ENCODE data around the gene CFAP126. TPM values are rescaled to one million over a fixed set of nuclear protein-coding genes. Genes with fewer than 3 reads are reported as not detected.

CFAP126 gene
- polyA plus RNA-seq, 1 donor from 2014 or later: not detected

DNA sequence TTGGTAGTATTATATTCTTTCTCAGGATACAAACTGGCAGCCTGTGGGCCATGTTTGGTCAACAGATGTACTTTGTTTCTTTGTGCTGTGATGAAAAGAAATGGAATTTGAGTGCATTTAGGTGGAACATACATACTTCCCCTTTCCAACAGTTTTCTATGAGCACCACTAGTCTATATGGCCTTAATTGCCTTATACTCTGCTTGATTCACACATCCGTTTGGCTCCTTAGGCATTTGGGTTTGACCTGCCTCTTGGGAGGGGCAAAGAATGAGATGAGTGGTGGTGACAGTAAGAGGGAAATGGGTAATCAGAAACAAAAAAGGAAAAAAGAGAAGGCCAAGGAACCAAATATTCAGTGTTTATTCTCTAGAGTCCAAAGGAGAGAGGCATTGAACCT, 17.0 kb downstream of the CFAP126 start:
- Histone ChIP-seq H3K4me2 (ENCODE audit: low read length) (no peak overlapping the region), H3F3A (ENCODE audit: insufficient read depth, low read length, poor library complexity, severe bottlenecking) (no peaks in the 10 kb centered on the region), H3K27ac (ENCODE audit: low read length) (no peak overlapping the region), H3K9ac (ENCODE audit: low read length) (no peak overlapping the region), H3K27me3 (ENCODE audit: insufficient read depth, low read depth, low read length) (no peaks in the 10 kb centered on the region), H3K4me3 (ENCODE audit: low read length) (no peak overlapping the region), H3K36me3 (ENCODE audit: insufficient read depth, low read length) (no peaks in the 10 kb centered on the region), H3K9me3 (ENCODE audit: low read length) (no peaks in the 10 kb centered on the region), H4K20me1 (ENCODE audit: insufficient read depth) (no peaks in the 10 kb centered on the region), H3K79me2 (replicated peaks; ENCODE audit: insufficient read depth, low read length) (no peaks in the 10 kb centered on the region), H3K9me2 (ENCODE audit: insufficient read depth, low read length) (no peaks in the 10 kb centered on the region), H2AFZ (ENCODE audit: low read depth, low read length) (no peak overlapping the region)
- no peak for TF ChIP-seq EP300 (conservative IDR thresholded peaks at IDR 0.05; ENCODE audit: poor library complexity, severe bottlenecking)
- TF ChIP-seq SMC3 (conservative IDR thresholded peaks at IDR 0.05; ENCODE audit: poor library complexity): no peak
- TF ChIP-seq, protein P1, sequence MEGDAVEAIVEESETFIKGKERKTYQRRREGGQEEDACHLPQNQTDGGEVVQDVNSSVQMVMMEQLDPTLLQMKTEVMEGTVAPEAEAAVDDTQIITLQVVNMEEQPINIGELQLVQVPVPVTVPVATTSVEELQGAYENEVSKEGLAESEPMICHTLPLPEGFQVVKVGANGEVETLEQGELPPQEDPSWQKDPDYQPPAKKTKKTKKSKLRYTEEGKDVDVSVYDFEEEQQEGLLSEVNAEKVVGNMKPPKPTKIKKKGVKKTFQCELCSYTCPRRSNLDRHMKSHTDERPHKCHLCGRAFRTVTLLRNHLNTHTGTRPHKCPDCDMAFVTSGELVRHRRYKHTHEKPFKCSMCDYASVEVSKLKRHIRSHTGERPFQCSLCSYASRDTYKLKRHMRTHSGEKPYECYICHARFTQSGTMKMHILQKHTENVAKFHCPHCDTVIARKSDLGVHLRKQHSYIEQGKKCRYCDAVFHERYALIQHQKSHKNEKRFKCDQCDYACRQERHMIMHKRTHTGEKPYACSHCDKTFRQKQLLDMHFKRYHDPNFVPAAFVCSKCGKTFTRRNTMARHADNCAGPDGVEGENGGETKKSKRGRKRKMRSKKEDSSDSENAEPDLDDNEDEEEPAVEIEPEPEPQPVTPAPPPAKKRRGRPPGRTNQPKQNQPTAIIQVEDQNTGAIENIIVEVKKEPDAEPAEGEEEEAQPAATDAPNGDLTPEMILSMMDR (IDR thresholded peaks at IDR 0.05; ENCODE audit: poor library complexity, severe bottlenecking): no peak
- no peak for TF ChIP-seq POLR2AphosphoS5 (IDR thresholded peaks at IDR 0.05)
- no peak for TF ChIP-seq TAF1 (IDR thresholded peaks at IDR 0.05; ENCODE audit: low read depth)
- no peak for TF ChIP-seq EZH2 (IDR thresholded peaks at IDR 0.05; ENCODE audit: borderline replicate concordance, insufficient read depth, low read length, poor library complexity, severe bottlenecking)
- TF ChIP-seq, protein P2, sequence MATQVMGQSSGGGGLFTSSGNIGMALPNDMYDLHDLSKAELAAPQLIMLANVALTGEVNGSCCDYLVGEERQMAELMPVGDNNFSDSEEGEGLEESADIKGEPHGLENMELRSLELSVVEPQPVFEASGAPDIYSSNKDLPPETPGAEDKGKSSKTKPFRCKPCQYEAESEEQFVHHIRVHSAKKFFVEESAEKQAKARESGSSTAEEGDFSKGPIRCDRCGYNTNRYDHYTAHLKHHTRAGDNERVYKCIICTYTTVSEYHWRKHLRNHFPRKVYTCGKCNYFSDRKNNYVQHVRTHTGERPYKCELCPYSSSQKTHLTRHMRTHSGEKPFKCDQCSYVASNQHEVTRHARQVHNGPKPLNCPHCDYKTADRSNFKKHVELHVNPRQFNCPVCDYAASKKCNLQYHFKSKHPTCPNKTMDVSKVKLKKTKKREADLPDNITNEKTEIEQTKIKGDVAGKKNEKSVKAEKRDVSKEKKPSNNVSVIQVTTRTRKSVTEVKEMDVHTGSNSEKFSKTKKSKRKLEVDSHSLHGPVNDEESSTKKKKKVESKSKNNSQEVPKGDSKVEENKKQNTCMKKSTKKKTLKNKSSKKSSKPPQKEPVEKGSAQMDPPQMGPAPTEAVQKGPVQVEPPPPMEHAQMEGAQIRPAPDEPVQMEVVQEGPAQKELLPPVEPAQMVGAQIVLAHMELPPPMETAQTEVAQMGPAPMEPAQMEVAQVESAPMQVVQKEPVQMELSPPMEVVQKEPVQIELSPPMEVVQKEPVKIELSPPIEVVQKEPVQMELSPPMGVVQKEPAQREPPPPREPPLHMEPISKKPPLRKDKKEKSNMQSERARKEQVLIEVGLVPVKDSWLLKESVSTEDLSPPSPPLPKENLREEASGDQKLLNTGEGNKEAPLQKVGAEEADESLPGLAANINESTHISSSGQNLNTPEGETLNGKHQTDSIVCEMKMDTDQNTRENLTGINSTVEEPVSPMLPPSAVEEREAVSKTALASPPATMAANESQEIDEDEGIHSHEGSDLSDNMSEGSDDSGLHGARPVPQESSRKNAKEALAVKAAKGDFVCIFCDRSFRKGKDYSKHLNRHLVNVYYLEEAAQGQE (IDR thresholded peaks at IDR 0.05; ENCODE audit: borderline replicate concordance): no peak
- no peak for TF ChIP-seq MXI1 (conservative IDR thresholded peaks at IDR 0.05; ENCODE audit: poor library complexity, severe bottlenecking)
- no peak for TF ChIP-seq RAD21 (conservative IDR thresholded peaks at IDR 0.05)

DNA sequence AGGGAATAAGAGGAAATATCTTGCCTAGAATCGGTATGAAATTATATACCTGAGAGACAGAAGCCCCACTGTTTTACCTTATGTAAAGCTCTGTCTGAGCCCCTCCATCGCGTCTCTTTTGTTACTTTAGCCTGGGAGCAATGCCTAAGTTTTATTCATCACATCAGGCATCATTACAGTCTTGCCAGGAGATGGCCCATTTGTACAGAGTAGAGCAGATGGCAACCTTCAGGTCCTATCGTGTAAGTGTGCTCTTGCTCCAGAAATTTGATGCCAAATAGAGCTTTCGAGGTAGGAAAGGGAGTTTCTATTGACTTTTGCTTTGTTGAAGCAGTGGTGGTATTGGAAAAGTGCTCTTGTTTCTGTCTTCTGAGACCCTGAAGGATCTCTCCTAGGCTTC, 24.9 kb downstream of the CFAP126 start:
- no peaks in the 10 kb centered on the region for H4K20me1 ChIP-seq (ENCODE audit: insufficient read depth)
- H3K36me3 ChIP-seq (ENCODE audit: insufficient read depth, low read length): no peaks in the 10 kb centered on the region
- H3K27me3 ChIP-seq (ENCODE audit: insufficient read depth, low read depth, low read length): no peaks in the 10 kb centered on the region
- no peaks in the 10 kb centered on the region for H3K79me2 ChIP-seq (replicated peaks; ENCODE audit: insufficient read depth, low read length)
- H3K9me3 ChIP-seq (ENCODE audit: low read length): no peaks in the 10 kb centered on the region
- H3K9ac ChIP-seq (ENCODE audit: low read length): no peak overlapping the region
- no peak for TF ChIP-seq TAF1 (IDR thresholded peaks at IDR 0.05; ENCODE audit: low read depth)
- TF ChIP-seq MXI1 (conservative IDR thresholded peaks at IDR 0.05; ENCODE audit: poor library complexity, severe bottlenecking): no peak
- TF ChIP-seq, protein P2 (IDR thresholded peaks at IDR 0.05; ENCODE audit: borderline replicate concordance): no peak
- no peak for TF ChIP-seq EP300 (conservative IDR thresholded peaks at IDR 0.05; ENCODE audit: poor library complexity, severe bottlenecking)
- no peak for TF ChIP-seq POLR2AphosphoS5 (IDR thresholded peaks at IDR 0.05)
- TF ChIP-seq RAD21 (conservative IDR thresholded peaks at IDR 0.05): no peak
- TF ChIP-seq SMC3 (conservative IDR thresholded peaks at IDR 0.05; ENCODE audit: poor library complexity): no peak
- no peak for TF ChIP-seq EZH2 (IDR thresholded peaks at IDR 0.05; ENCODE audit: borderline replicate concordance, insufficient read depth, low read length, poor library complexity, severe bottlenecking)
- TF ChIP-seq, protein P1 (IDR thresholded peaks at IDR 0.05; ENCODE audit: poor library complexity, severe bottlenecking): no peak
- no peak overlapping the region for H3K27ac ChIP-seq (ENCODE audit: low read length)
- H3K4me2 ChIP-seq (ENCODE audit: low read length): no peak overlapping the region
- H3K9me2 ChIP-seq (ENCODE audit: insufficient read depth, low read length): no peaks in the 10 kb centered on the region
- H2AFZ ChIP-seq (ENCODE audit: low read depth, low read length): no peak overlapping the region
- no peaks in the 10 kb centered on the region for H3F3A ChIP-seq (ENCODE audit: insufficient read depth, low read length, poor library complexity, severe bottlenecking)
- no peak overlapping the region for H3K4me3 ChIP-seq (ENCODE audit: low read length)
